Activated CD4-positive, alpha-beta T cell treated with anti-CD3 and anti-CD28 coated beads, Interleukin-2, amount 10 ng/mL, durations not matched to agents 24 days and 14 days (primary cell): Measurements from ENCODE around the gene ABLIM2. TPM values are rescaled to one million over a fixed set of nuclear protein-coding genes. Genes with fewer than 3 reads are reported as not detected.

Source experiments
- DNase-seq: peaks from one replicate; pipeline ENCODE4 v3.0.0; 2022
- H3K27ac Mint-ChIP-seq: one replicate; pipeline ENCODE4 v1.8.0; 2022; ENCODE audit warnings: mild to moderate bottlenecking, mixed read lengths
- H3K27me3 Mint-ChIP-seq: one replicate; pipeline ENCODE4 v1.8.0; 2022; ENCODE audit warnings: mixed read lengths
- H3K36me3 Mint-ChIP-seq: one replicate; pipeline ENCODE4 v1.8.0; 2022; ENCODE audit warnings: low read depth, mild to moderate bottlenecking, mixed read lengths
- H3K4me1 Mint-ChIP-seq: one replicate; pipeline ENCODE4 v1.8.0; 2021; ENCODE audit warnings: mixed read lengths
- H3K4me3 Mint-ChIP-seq: one replicate; pipeline ENCODE4 v1.8.0; 2022; ENCODE audit warnings: mild to moderate bottlenecking, moderate library complexity, mixed read lengths
- H3K9me3 Mint-ChIP-seq: one replicate; pipeline ENCODE4 v1.8.0; 2021; ENCODE audit warnings: mixed read lengths
- intact Hi-C: fragments of 100-400 bp; cut with micrococcal nuclease; formaldehyde crosslinking; loops from one replicate; pipeline ENCODE4 v1.15.1; 2023
- total RNA-seq: library from RNA; stranded (reverse); gene quantifications from 2 replicates; pipeline ENCODE4 v1.2.3, GENCODE V29; 2022

Gene ABLIM2
- total RNA-seq, 1 donor from 2014 or later, result 0.63 TPM

GRCh38 chr4:8009710-8010511 lies 148.7 kb downstream of the ABLIM2 start:
- no peaks in the 10 kb centered on the region for H3K36me3 Mint-ChIP-seq
- intact Hi-C loops, result no loop called here

GRCh38 chr4:8009097-8009496 lies 149.5 kb downstream of the ABLIM2 start:
- intact Hi-C loops, result no loop called here
- Mint-ChIP-seq H3K36me3 (no peaks in the 10 kb centered on the region), H3K9me3 (no peaks in the 10 kb centered on the region), H3K27ac (no peak overlapping the region), H3K4me3 (no peak overlapping the region), H3K4me1 (no peaks in the 10 kb centered on the region), H3K27me3 (no peaks in the 10 kb centered on the region)
- DNase-seq, result no peak

More at GRCh38 chr4:8009710-8010511, 148.7 kb downstream of the ABLIM2 start:
- H3K4me3 Mint-ChIP-seq, result no peak overlapping the region
- no peak overlapping the region for H3K27ac Mint-ChIP-seq
- H3K27me3 Mint-ChIP-seq, result peaks cover 3% of the 10 kb centered on the region
- H3K9me3 Mint-ChIP-seq, result no peaks in the 10 kb centered on the region
- no peaks in the 10 kb centered on the region for H3K4me1 Mint-ChIP-seq
- DNase-seq, result no peak

GRCh38 chr4:8008391-8008790 lies 150.2 kb downstream of the ABLIM2 start:
- Mint-ChIP-seq H3K9me3 (no peaks in the 10 kb centered on the region), H3K27ac (no peak overlapping the region), H3K4me3 (no peak overlapping the region), H3K4me1 (no peaks in the 10 kb centered on the region), H3K27me3 (no peaks in the 10 kb centered on the region), H3K36me3 (no peaks in the 10 kb centered on the region)
- no peak for DNase-seq
- intact Hi-C loops, result no loop called here

GRCh38 chr4:8007581-8007980 lies 151.0 kb downstream of the ABLIM2 start:
- DNase-seq, result no peak
- H3K4me1 Mint-ChIP-seq, result no peaks in the 10 kb centered on the region
- H3K4me3 Mint-ChIP-seq, result no peak overlapping the region
- H3K9me3 Mint-ChIP-seq, result no peaks in the 10 kb centered on the region
- intact Hi-C loops, result no loop called here
- H3K27ac Mint-ChIP-seq, result no peak overlapping the region
- H3K36me3 Mint-ChIP-seq, result no peaks in the 10 kb centered on the region
- H3K27me3 Mint-ChIP-seq, result no peaks in the 10 kb centered on the region

- no peaks in the 10 kb centered on the region for H3K36me3 Mint-ChIP-seq
- H3K4me3 Mint-ChIP-seq, result no peak overlapping the region
- no peaks in the 10 kb centered on the region for H3K4me1 Mint-ChIP-seq
- no peaks in the 10 kb centered on the region for H3K9me3 Mint-ChIP-seq
- H3K27me3 Mint-ChIP-seq, result no peaks in the 10 kb centered on the region
- no peak for DNase-seq
- H3K27ac Mint-ChIP-seq, result no peak overlapping the region
- intact Hi-C loops, result no loop called here
These were observed 152.1 kb downstream of the ABLIM2 start for GRCh38 chr4:8006471-8006870.

GRCh38 chr4:8005814-8006215 lies 152.8 kb downstream of the ABLIM2 start:
- H3K27me3 Mint-ChIP-seq, result no peaks in the 10 kb centered on the region
- H3K27ac Mint-ChIP-seq, result no peak overlapping the region
- intact Hi-C loops, result no loop called here
- no peak for DNase-seq
- H3K9me3 Mint-ChIP-seq, result no peaks in the 10 kb centered on the region
- no peaks in the 10 kb centered on the region for H3K36me3 Mint-ChIP-seq
- H3K4me3 Mint-ChIP-seq, result no peak overlapping the region
- H3K4me1 Mint-ChIP-seq, result no peaks in the 10 kb centered on the region

- H3K4me3 Mint-ChIP-seq, result no peak overlapping the region
- intact Hi-C loops, result no loop called here
- H3K27me3 Mint-ChIP-seq, result no peaks in the 10 kb centered on the region
- H3K9me3 Mint-ChIP-seq, result no peaks in the 10 kb centered on the region
- no peak overlapping the region for H3K27ac Mint-ChIP-seq
- H3K36me3 Mint-ChIP-seq, result no peaks in the 10 kb centered on the region
- DNase-seq, result no peak
- H3K4me1 Mint-ChIP-seq, result no peaks in the 10 kb centered on the region
These were observed 153.4 kb downstream of the ABLIM2 start for GRCh38 chr4:8005033-8005808.

- no peak overlapping the region for H3K27ac Mint-ChIP-seq
- intact Hi-C loops, result no loop called here
- no peaks in the 10 kb centered on the region for H3K4me1 Mint-ChIP-seq
- DNase-seq, result no peak
- H3K9me3 Mint-ChIP-seq, result no peaks in the 10 kb centered on the region
- no peaks in the 10 kb centered on the region for H3K27me3 Mint-ChIP-seq
- no peaks in the 10 kb centered on the region for H3K36me3 Mint-ChIP-seq
- no peak overlapping the region for H3K4me3 Mint-ChIP-seq
These were observed 154.5 kb downstream of the ABLIM2 start for GRCh38 chr4:8004066-8004465.

- H3K4me3 Mint-ChIP-seq, result no peak overlapping the region
These were observed 155.9 kb downstream of the ABLIM2 start for GRCh38 chr4:8002525-8003309.

GRCh38 chr4:8001564-8002355 lies 156.9 kb downstream of the ABLIM2 start:
- Mint-ChIP-seq H3K4me3 (no peak overlapping the region), H3K27me3 (peaks cover 2% of the 10 kb centered on the region), H3K27ac (no peak overlapping the region), H3K36me3 (no peaks in the 10 kb centered on the region), H3K9me3 (no peaks in the 10 kb centered on the region), H3K4me1 (no peaks in the 10 kb centered on the region)
- no peak for DNase-seq
- intact Hi-C loops, result no loop called here

More at GRCh38 chr4:8002525-8003309, 155.9 kb downstream of the ABLIM2 start:
- no peaks in the 10 kb centered on the region for H3K9me3 Mint-ChIP-seq
- H3K4me1 Mint-ChIP-seq, result no peaks in the 10 kb centered on the region
- no peaks in the 10 kb centered on the region for H3K36me3 Mint-ChIP-seq
- no peak overlapping the region for H3K27ac Mint-ChIP-seq
- peaks cover 2% of the 10 kb centered on the region for H3K27me3 Mint-ChIP-seq
- DNase-seq, result no peak
- intact Hi-C loops, result no loop called here

- peaks cover 5% of the 10 kb centered on the region for H3K27me3 Mint-ChIP-seq
- H3K27ac Mint-ChIP-seq, result no peak overlapping the region
- no peak for DNase-seq
- no peak overlapping the region for H3K4me3 Mint-ChIP-seq
- no peaks in the 10 kb centered on the region for H3K4me1 Mint-ChIP-seq
- intact Hi-C loops, result no loop called here
- no peaks in the 10 kb centered on the region for H3K36me3 Mint-ChIP-seq
- no peaks in the 10 kb centered on the region for H3K9me3 Mint-ChIP-seq
These were observed 157.7 kb downstream of the ABLIM2 start for GRCh38 chr4:8000721-8001491.

GRCh38 chr4:8000247-8000646 lies 158.4 kb downstream of the ABLIM2 start:
- Mint-ChIP-seq H3K4me3 (no peak overlapping the region), H3K9me3 (no peaks in the 10 kb centered on the region), H3K36me3 (no peaks in the 10 kb centered on the region), H3K27me3 (peaks cover 5% of the 10 kb centered on the region), H3K4me1 (no peaks in the 10 kb centered on the region), H3K27ac (no peak overlapping the region)
- no peak for DNase-seq
- intact Hi-C loops, result no loop called here

- Mint-ChIP-seq H3K4me1 (no peaks in the 10 kb centered on the region), H3K4me3 (no peak overlapping the region), H3K9me3 (no peaks in the 10 kb centered on the region), H3K27me3 (peaks cover 5% of the 10 kb centered on the region), H3K27ac (no peak overlapping the region), H3K36me3 (no peaks in the 10 kb centered on the region)
- intact Hi-C loops, result no loop called here
- no peak for DNase-seq
These were observed 158.9 kb downstream of the ABLIM2 start for GRCh38 chr4:7999695-8000094.
